Esophagus muscularis mucosa (tissue), 4 donors: ENCODE results near the gene MMP27. TPM values are rescaled to one million over a fixed set of nuclear protein-coding genes. Genes with fewer than 3 reads are reported as not detected.
A peak's percentile ranks its signal among the peaks of the same experiment; 100 is the strongest.

Experiments used
- DNase-seq: peaks from one replicate; pipeline ENCODE4 v3.0.0-alpha.2; 2017; ENCODE audit errors: extremely low spot score
- H3K27ac ChIP-seq, 4 donors: fragments of 200-600 bp; sonication (generic); replicated peaks in 1 of 4; 1 replicate in 3 of 4; 2 replicates in 1 of 4; pipeline ENCODE4 v1.5.1; 2016 to 2019; ENCODE audit warnings: mild to moderate bottlenecking in 1 of 4
- H3K27me3 ChIP-seq, 4 donors: fragments of 200-600 bp; sonication (generic); one replicate each; pipeline versions ENCODE4 v1.5.1 to v1.6.0; 2016 to 2019
- H3K36me3 ChIP-seq, 4 donors: fragments of 200-600 bp; sonication (generic); one replicate each; pipeline ENCODE4 v1.5.1; 2016 to 2019
- H3K4me1 ChIP-seq, 4 donors: fragments of 200-600 bp; sonication (generic); one replicate each; pipeline ENCODE4 v1.5.1; 2016 to 2019
- H3K4me3 ChIP-seq, 4 donors: fragments of 200-600 bp; sonication (generic); 1 replicate in 2 of 4; 2 replicates in 2 of 4; pipeline ENCODE4 v1.5.1; 2016 to 2019; ENCODE audit warnings: mild to moderate bottlenecking in 4 of 4, moderate library complexity in 1 of 4
- H3K9me3 ChIP-seq, 4 donors: fragments of 200-600 bp; sonication (generic); 1 replicate in 3 of 4; 2 replicates in 1 of 4; pipeline ENCODE4 v1.5.1; 2016 to 2019
- EP300 ChIP-seq: sonication (generic); formaldehyde crosslinking; IDR thresholded peaks from one replicate; pipeline ENCODE4 v1.6.1; 2017; ENCODE audit warnings: antibody characterized with exemption
- POLR2A ChIP-seq: fragments of 450-650 bp; IDR thresholded peaks from one replicate; pipeline ENCODE4 v1.6.1; 2017; ENCODE audit warnings: antibody characterized with exemption, moderate library complexity, mild to moderate bottlenecking, low read depth
- POLR2AphosphoS5 ChIP-seq, 2 donors: sonication (generic); formaldehyde crosslinking; IDR thresholded peaks; one replicate each; pipeline ENCODE4 v1.6.1; 2017; ENCODE audit warnings: antibody characterized with exemption in 2 of 2
- WGBS: methylation state at CpG from one replicate; pipeline ENCODE4 v1.1.5; 2018; 5-methylcytosine and 5-hydroxymethylcytosine counted together
- intact Hi-C: fragments of 100-400 bp; cut with DNase I; formaldehyde crosslinking; loops from one replicate; pipeline ENCODE4 v1.15.1; 2023
- total RNA-seq, 4 donors: library from RNA; depleted of rRNA; stranded (reverse); fragments of >200 nt; gene quantifications; one replicate each; pipeline versions ENCODE4 v1.1.0 to v1.2.1, GENCODE V29; 2016
- TF ChIP-seq, protein P1 (sequence below), 3 experiments: fragments of 200-600 bp in 2 of 3; fragments of 450-650 bp in 1 of 3; sonication (generic) in 2 of 3; IDR thresholded peaks; one replicate each; pipeline ENCODE4 v1.5.1; 2017 to 2019; ENCODE audit warnings: antibody characterized with exemption in 3 of 3, mild to moderate bottlenecking in 2 of 3, moderate library complexity in 1 of 3

The MMP27 gene
- total RNA-seq, 4 donors from 2014 or later = 0.33 to 0.45 TPM; not detected in 2

DNA sequence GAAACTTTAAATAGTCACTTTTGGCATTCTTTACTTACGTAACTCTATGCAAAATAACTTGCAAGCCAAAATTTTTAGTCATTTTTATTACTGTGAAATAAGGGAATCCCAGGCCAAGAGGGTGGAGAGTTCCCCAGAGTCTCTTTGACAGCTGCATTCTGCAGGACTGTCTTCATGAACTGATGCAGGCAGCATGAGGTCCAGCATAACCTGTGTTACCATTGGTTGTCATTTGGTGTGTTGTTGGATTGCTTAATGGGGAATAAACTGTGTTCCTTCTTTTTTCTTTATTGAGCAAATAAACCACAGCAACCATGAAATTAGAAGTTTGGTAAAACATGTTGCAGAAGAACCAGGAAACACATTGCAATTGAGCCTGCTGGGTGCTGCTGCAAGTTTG lies 24.6 kb downstream of the MMP27 start:
- peak; percentile 77 for DNase-seq
- intact Hi-C loops = no loop called here
- Histone ChIP-seq H3K4me3 (no peak overlapping the region), H3K9me3 (no peaks in the 10 kb centered on the region), H3K27me3 (no peaks in the 10 kb centered on the region), H3K36me3 (no peaks in the 10 kb centered on the region), H3K4me1 (peaks cover 0 to 8% (median 3%) of the 10 kb centered on the region in 4 donors), H3K27ac (no peak overlapping the region)
- TF ChIP-seq POLR2AphosphoS5 (IDR thresholded peaks at IDR 0.05) (no peak), POLR2A (no peak), EP300 (no peak)
- TF ChIP-seq, protein P1, sequence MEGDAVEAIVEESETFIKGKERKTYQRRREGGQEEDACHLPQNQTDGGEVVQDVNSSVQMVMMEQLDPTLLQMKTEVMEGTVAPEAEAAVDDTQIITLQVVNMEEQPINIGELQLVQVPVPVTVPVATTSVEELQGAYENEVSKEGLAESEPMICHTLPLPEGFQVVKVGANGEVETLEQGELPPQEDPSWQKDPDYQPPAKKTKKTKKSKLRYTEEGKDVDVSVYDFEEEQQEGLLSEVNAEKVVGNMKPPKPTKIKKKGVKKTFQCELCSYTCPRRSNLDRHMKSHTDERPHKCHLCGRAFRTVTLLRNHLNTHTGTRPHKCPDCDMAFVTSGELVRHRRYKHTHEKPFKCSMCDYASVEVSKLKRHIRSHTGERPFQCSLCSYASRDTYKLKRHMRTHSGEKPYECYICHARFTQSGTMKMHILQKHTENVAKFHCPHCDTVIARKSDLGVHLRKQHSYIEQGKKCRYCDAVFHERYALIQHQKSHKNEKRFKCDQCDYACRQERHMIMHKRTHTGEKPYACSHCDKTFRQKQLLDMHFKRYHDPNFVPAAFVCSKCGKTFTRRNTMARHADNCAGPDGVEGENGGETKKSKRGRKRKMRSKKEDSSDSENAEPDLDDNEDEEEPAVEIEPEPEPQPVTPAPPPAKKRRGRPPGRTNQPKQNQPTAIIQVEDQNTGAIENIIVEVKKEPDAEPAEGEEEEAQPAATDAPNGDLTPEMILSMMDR (IDR thresholded peaks at IDR 0.05) = no peak
- 39% methylated on average over 1 of the region's 1 CpG for WGBS

DNA sequence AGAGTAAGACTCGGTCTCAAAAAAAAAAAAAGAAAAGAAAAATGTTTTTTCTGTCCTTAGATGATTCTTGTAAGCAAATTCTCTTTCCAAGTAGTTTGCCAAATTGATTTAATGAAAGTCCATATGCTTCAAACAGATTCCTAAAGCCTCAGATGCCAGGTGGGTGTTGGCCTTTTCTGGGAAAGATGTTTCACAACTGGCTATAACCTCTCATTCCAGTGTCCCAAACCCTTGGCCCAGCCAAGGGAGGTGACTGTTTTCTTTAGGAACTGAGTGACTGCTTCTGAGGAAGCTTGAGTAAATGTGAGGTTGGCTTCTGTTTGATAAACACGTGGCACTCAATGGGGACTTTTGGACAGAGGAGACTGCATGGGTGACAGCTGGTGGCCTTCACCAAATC lies 27.5 kb downstream of the MMP27 start:
- Histone ChIP-seq H3K4me1 (peaks cover 0 to 1% (median 0%) of the 10 kb centered on the region in 4 donors), H3K27ac (no peak overlapping the region), H3K9me3 (no peaks in the 10 kb centered on the region), H3K4me3 (no peak overlapping the region), H3K27me3 (no peaks in the 10 kb centered on the region), H3K36me3 (no peaks in the 10 kb centered on the region)
- intact Hi-C loops = no loop called here
- peak; percentile 37 for DNase-seq
- 81% methylated on average over 2 of the region's 2 CpGs for WGBS
- TF ChIP-seq, protein P1 (IDR thresholded peaks at IDR 0.05) = no peak
- no peak for TF ChIP-seq POLR2AphosphoS5 (IDR thresholded peaks at IDR 0.05)
- no peak for TF ChIP-seq EP300
- TF ChIP-seq POLR2A = no peak

- Histone ChIP-seq H3K4me3 (no peak overlapping the region), H3K4me1 (no peaks in the 10 kb centered on the region), H3K27me3 (no peaks in the 10 kb centered on the region), H3K36me3 (no peaks in the 10 kb centered on the region), H3K27ac (no peak overlapping the region), H3K9me3 (no peaks in the 10 kb centered on the region)
- WGBS = 91% methylated on average over 1 of the region's 2 CpGs
- TF ChIP-seq POLR2A = no peak
- TF ChIP-seq EP300 = no peak
- TF ChIP-seq, protein P1 (IDR thresholded peaks at IDR 0.05) = no peak
- TF ChIP-seq POLR2AphosphoS5 (IDR thresholded peaks at IDR 0.05) = no peak
- intact Hi-C loops = no loop called here
- DNase-seq = no peak
These were observed 29.5 kb downstream of the MMP27 start for GRCh38 chr11:102676084-102676483.

DNA sequence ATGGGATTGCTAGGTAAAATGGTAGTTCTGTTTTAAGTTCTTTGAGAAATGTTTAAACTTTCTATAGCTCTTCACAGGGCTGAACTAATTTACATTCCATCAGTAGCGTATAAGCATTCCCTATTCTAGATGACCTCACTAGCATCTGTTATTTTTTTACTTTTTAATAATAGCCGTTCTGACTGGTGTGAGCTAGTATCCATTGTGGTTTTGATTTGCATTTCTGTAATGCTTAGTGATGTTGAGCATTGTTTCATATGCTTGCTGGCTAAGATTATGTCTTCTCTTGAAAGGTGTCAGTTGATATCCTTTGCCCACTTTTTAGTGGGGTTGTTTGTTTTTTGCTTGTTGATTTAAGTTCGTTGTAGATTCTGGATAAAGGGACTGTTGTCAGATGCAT lies 35.9 kb downstream of the MMP27 start:
- intact Hi-C loops = loop anchor here (5.0 to 10.0 kb wide), 2 partner anchors 327 to 375 kb away; no protein-coding TSS in a partner anchor

More for the DNA sequence above, 35.9 kb downstream of the MMP27 start:
- no peaks in the 10 kb centered on the region for H3K9me3 ChIP-seq
- TF ChIP-seq EP300 (no peak), POLR2A (no peak), POLR2AphosphoS5 (IDR thresholded peaks at IDR 0.05) (no peak)
- TF ChIP-seq, protein P1 (IDR thresholded peaks at IDR 0.05) = no peak
- H3K4me3 ChIP-seq = no peak overlapping the region
- no peaks in the 10 kb centered on the region for H3K27me3 ChIP-seq
- no peaks in the 10 kb centered on the region for H3K4me1 ChIP-seq
- DNase-seq = no peak
- WGBS = 79% methylated on average over 3 of the region's 3 CpGs
- no peaks in the 10 kb centered on the region for H3K36me3 ChIP-seq
- no peak overlapping the region for H3K27ac ChIP-seq
